NB4 (cell line): ENCODE measurements around the gene KRT32.

ENCODE experiments used
- DNase-seq: peaks from one replicate; pipeline ENCODE4 v3.0.0; 2010; ENCODE audit warnings: low read depth
- H3K4me3 ChIP-seq: one replicate; pipeline ENCODE4 v1.5.1; 2011; ENCODE audit warnings: mild to moderate bottlenecking, low read depth, low read length, moderate library complexity
- CTCF ChIP-seq: IDR thresholded peaks from one replicate; pipeline ENCODE4 v1.5.1; 2012; ENCODE audit warnings: low read depth, low read length
- MAX ChIP-seq: IDR thresholded peaks from 2 replicates; pipeline ENCODE4 v1.6.1; 2011; ENCODE audit warnings: low read depth, low read length
- MYC ChIP-seq: IDR thresholded peaks from 2 replicates; pipeline ENCODE4 v1.6.1; 2011; ENCODE audit warnings: low read depth, low read length
- POLR2A ChIP-seq: IDR thresholded peaks from 2 replicates; pipeline ENCODE4 v1.6.1; 2011; ENCODE audit warnings: mild to moderate bottlenecking; ENCODE audit not compliant: insufficient read length; ENCODE audit errors: extremely low read depth

KRT32 gene

GRCh38 chr17:41464682-41465081 lies 2.5 kb downstream of the KRT32 start:
- no peak overlapping the region for H3K4me3 ChIP-seq
- TF ChIP-seq POLR2A: no peak
- no peak for TF ChIP-seq MYC
- no peak for DNase-seq

GRCh38 chr17:41464173-41464572 lies 3.0 kb downstream of the KRT32 start:
- no peak for DNase-seq
- H3K4me3 ChIP-seq: no peak overlapping the region
- TF ChIP-seq MYC: no peak
- no peak for TF ChIP-seq POLR2A
- TF ChIP-seq CTCF: no peak
- no peak for TF ChIP-seq MAX

- no peak for DNase-seq
- H3K4me3 ChIP-seq: no peak overlapping the region
- no peak for TF ChIP-seq MYC
- TF ChIP-seq CTCF: no peak
- TF ChIP-seq MAX: no peak
- no peak for TF ChIP-seq POLR2A
Measured at GRCh38 chr17:41463746-41464145, 3.4 kb downstream of the KRT32 start.

GRCh38 chr17:41462705-41463104 lies 4.5 kb downstream of the KRT32 start:
- no peak for DNase-seq
- no peak for TF ChIP-seq CTCF
- no peak for TF ChIP-seq POLR2A
- no peak for TF ChIP-seq MYC
- no peak for TF ChIP-seq MAX
- H3K4me3 ChIP-seq: no peak overlapping the region

GRCh38 chr17:41457676-41458075 lies 9.5 kb downstream of the KRT32 start:
- TF ChIP-seq MAX (no peak), CTCF (no peak), MYC (no peak), POLR2A (no peak)
- no peak overlapping the region for H3K4me3 ChIP-seq
- DNase-seq: no peak

- no peak overlapping the region for H3K4me3 ChIP-seq
- DNase-seq: no peak
- TF ChIP-seq POLR2A (no peak), MYC (no peak), MAX (no peak), CTCF (no peak)
Measured at GRCh38 chr17:41456204-41456603, 11.0 kb downstream of the KRT32 start.
